ENCODE measurements around the gene COQ5.
"Not testable (repeated sequence)": the region's sequence is repeated elsewhere in the genome, so short reads cannot be mapped to it uniquely, and the experiment has no call there.

Gene COQ5

GRCh38 chr12:120497524-120498150, 31.3 kb downstream of the COQ5 start:
- Histone ChIP-seq H3K4me1 (ENCODE audit: control insufficient read depth in 5 of 5, insufficient read depth in 5 of 5, low read length in 5 of 5) (peaks cover 4 to 21% (median 19%) of the 10 kb centered on the region in 5 donors), H3K27ac (ENCODE audit: low read depth, low read length) (peak overlapping the region; percentile 57), H3K4me3 (ENCODE audit: low read depth in 1 of 5, low read length in 5 of 5) (peak overlapping the region; percentile 86 to 94 (median 88)), H3K9me3 (ENCODE audit: control insufficient read depth in 5 of 5, low read length in 5 of 5) (no peaks in the 10 kb centered on the region), H3K36me3 (ENCODE audit: control insufficient read depth in 5 of 5, insufficient read depth in 5 of 5, low read length in 5 of 5) (peaks cover 4 to 28% (median 22%) of the 10 kb centered on the region in 5 donors), H3K9ac (ENCODE audit: low read length in 5 of 5) (peak overlapping the region; percentile 39 to 80 (median 76)), H3K27me3 (ENCODE audit: control insufficient read depth in 5 of 5, insufficient read depth in 4 of 5, low read length in 5 of 5) (no peaks in the 10 kb centered on the region)

DNA sequence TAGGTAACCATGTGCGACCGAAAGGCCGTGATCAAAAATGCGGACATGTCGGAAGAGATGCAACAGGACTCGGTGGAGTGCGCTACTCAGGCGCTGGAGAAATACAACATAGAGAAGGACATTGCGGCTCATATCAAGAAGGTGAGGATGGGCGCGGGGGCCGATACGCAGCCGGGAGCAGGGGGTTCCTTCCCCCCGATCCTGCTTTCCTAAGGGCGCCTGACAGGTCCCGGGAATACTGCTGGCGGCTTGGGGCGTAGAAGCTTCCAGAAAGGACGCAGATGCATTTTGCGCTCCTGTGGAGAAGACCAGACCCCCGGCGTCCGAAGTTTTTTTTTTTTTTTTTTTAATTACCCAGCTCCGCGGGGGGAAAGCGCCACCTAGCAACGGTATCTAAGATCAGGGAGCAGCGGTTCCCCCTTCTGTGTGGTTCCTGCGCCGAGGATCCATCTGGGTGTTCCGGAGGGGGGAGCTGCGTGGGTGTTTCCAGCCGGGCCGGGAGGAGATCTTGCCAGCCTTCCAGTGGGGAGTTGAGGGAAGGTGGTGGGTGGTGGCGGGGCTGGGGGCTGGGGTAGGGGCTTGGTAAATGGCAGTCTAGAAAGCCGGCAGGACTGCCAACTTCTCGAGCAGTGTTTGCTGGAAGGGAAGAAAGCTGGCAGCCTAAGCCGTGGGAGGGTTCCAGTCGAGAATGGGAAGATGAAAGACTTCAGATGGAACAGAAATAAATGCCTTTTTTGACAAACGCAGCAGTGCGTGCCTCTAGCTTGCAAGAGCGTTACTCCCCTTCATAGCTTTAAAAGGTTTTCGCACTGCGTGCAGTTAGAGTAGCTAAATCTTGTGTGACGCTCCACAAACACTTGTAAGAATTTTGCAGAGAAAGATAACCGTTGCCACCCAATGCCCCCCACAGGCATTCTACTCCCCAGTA, 32.3 kb downstream of the COQ5 start:
- peak overlapping the region; percentile 86 to 94 (median 88) for H3K4me3 ChIP-seq (ENCODE audit: low read depth in 1 of 5, low read length in 5 of 5)
- peaks cover 4 to 21% (median 19%) of the 10 kb centered on the region in 5 donors for H3K4me1 ChIP-seq (ENCODE audit: control insufficient read depth in 5 of 5, insufficient read depth in 5 of 5, low read length in 5 of 5)
- no peaks in the 10 kb centered on the region for H3K9me3 ChIP-seq (ENCODE audit: control insufficient read depth in 5 of 5, low read length in 5 of 5)
- peak overlapping the region; percentile 39 to 88 (median 80) for H3K9ac ChIP-seq (ENCODE audit: low read length in 5 of 5)
- no peaks in the 10 kb centered on the region for H3K27me3 ChIP-seq (ENCODE audit: control insufficient read depth in 5 of 5, insufficient read depth in 4 of 5, low read length in 5 of 5)
- peaks cover 4 to 28% (median 22%) of the 10 kb centered on the region in 5 donors for H3K36me3 ChIP-seq (ENCODE audit: control insufficient read depth in 5 of 5, insufficient read depth in 5 of 5, low read length in 5 of 5)
- peak overlapping the region; percentile 89 for H3K27ac ChIP-seq (ENCODE audit: low read depth, low read length)

DNA sequence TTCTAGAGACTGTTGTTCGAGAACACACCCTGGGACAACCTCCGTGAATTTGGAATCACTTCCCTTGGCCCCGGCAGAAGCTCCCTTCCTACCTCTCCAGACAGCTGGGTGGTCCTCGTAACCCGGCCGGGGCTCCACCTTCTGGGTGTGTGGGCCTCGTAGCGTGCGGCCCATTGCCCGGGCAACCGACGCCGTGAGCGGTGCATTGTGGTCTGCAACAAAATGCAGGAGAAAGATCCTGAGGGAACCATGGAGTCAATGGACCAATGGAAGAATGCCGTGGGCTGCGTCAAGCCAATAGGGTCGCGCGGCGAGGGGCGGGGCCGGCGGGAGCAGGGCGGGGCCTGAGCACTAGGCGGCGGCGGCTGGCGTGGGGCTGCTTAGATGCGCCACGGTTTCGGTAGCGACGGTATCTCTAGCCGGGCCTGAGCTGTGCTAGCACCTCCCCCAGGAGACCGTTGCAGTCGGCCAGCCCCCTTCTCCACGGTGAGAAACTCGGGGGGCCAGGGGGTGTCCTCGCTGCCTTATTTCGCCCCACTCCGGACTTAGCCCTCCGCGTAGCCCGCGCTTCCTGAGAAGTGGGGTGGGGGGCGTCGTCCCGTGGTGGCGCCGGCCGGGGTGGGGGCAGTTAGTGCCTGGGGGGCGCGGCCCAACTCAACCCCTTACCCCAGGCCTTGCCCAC, 33.1 kb downstream of the COQ5 start, which contains the start of gene DYNLL1:
Gene DYNLL1 (plus strand): TSS at position 383 of the 682 bp plus-strand sequence. CDS start 309 bp downstream, outside the sequence.
- Histone ChIP-seq H3K36me3 (ENCODE audit: control insufficient read depth in 5 of 5, insufficient read depth in 5 of 5, low read length in 5 of 5) (peaks cover 4 to 28% (median 19%) of the 10 kb centered on the region in 5 donors), H3K9me3 (ENCODE audit: control insufficient read depth in 5 of 5, low read length in 5 of 5) (no peaks in the 10 kb centered on the region), H3K4me3 (ENCODE audit: low read depth in 1 of 5, low read length in 5 of 5) (peak within 1 kb of the TSS; percentile 86 to 94 (median 88)), H3K27me3 (ENCODE audit: control insufficient read depth in 5 of 5, insufficient read depth in 4 of 5, low read length in 5 of 5) (no peaks in the 10 kb centered on the region), H3K27ac (ENCODE audit: low read depth, low read length) (peak within 1 kb of the TSS; percentile 89), H3K9ac (ENCODE audit: low read length in 5 of 5) (peak within 1 kb of the TSS in 4 of 5 donors; percentile 75 to 88 (median 83)), H3K4me1 (ENCODE audit: control insufficient read depth in 5 of 5, insufficient read depth in 5 of 5, low read length in 5 of 5) (peaks cover 5 to 27% (median 24%) of the 10 kb centered on the region in 5 donors)

- peaks cover 4 to 24% (median 19%) of the 10 kb centered on the region in 5 donors for H3K36me3 ChIP-seq (ENCODE audit: control insufficient read depth in 5 of 5, insufficient read depth in 5 of 5, low read length in 5 of 5)
- H3K9ac ChIP-seq (ENCODE audit: low read length in 5 of 5) = peak overlapping the region in 2 of 5 donors; percentile 32 to 39
- H3K27me3 ChIP-seq (ENCODE audit: control insufficient read depth in 5 of 5, insufficient read depth in 4 of 5, low read length in 5 of 5) = no peaks in the 10 kb centered on the region
- H3K4me3 ChIP-seq (ENCODE audit: low read depth in 1 of 5, low read length in 5 of 5) = peak overlapping the region; percentile 76 to 94 (median 86)
- no peaks in the 10 kb centered on the region for H3K9me3 ChIP-seq (ENCODE audit: control insufficient read depth in 5 of 5, low read length in 5 of 5)
- H3K27ac ChIP-seq (ENCODE audit: low read depth, low read length) = no peak overlapping the region
- peaks cover 5 to 28% (median 26%) of the 10 kb centered on the region in 5 donors for H3K4me1 ChIP-seq (ENCODE audit: control insufficient read depth in 5 of 5, insufficient read depth in 5 of 5, low read length in 5 of 5)
These were observed 33.7 kb downstream of the COQ5 start for GRCh38 chr12:120495186-120495730.

GRCh38 chr12:120490833-120491512, 38.0 kb downstream of the COQ5 start:
- no peaks in the 10 kb centered on the region for H3K27me3 ChIP-seq (ENCODE audit: control insufficient read depth in 5 of 5, insufficient read depth in 4 of 5, low read length in 5 of 5)
- no peak overlapping the region for H3K27ac ChIP-seq (ENCODE audit: low read depth, low read length)
- H3K4me1 ChIP-seq (ENCODE audit: control insufficient read depth in 5 of 5, insufficient read depth in 5 of 5, low read length in 5 of 5) = peaks cover 5 to 17% (median 13%) of the 10 kb centered on the region in 5 donors
- H3K9ac ChIP-seq (ENCODE audit: low read length in 5 of 5) = peak overlapping the region in 1 of 5 donors; percentile 15
- H3K9me3 ChIP-seq (ENCODE audit: control insufficient read depth in 5 of 5, low read length in 5 of 5) = no peaks in the 10 kb centered on the region
- H3K4me3 ChIP-seq (ENCODE audit: low read depth in 1 of 5, low read length in 5 of 5) = no peak overlapping the region
- peaks cover 0 to 8% (median 2%) of the 10 kb centered on the region in 5 donors for H3K36me3 ChIP-seq (ENCODE audit: control insufficient read depth in 5 of 5, insufficient read depth in 5 of 5, low read length in 5 of 5)

DNA sequence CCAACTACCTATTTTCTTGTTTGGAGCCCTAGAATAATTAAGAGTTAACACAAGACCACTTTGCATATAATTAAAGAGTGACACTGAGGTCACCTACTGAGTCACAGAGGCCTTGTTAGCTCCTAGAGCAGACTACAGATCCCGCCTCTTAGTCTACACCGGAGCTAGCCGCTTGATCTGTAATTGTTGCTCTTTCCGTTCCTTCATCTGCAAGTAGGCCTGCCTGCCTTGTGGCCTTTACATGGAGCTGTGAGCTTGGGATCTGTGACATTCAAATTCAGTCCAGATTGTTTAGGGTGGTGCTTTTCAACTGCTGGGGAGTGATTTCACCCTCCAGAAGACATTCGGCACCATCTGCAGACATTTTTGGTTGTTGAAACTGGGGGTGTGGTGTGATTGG, 38.6 kb downstream of the COQ5 start:
- Histone ChIP-seq H3K9me3 (ENCODE audit: control insufficient read depth in 5 of 5, low read length in 5 of 5) (no peaks in the 10 kb centered on the region), H3K27me3 (ENCODE audit: control insufficient read depth in 5 of 5, insufficient read depth in 4 of 5, low read length in 5 of 5) (no peaks in the 10 kb centered on the region), H3K27ac (ENCODE audit: low read depth, low read length) (no peak overlapping the region), H3K36me3 (ENCODE audit: control insufficient read depth in 5 of 5, insufficient read depth in 5 of 5, low read length in 5 of 5) (peaks cover 0 to 8% (median 2%) of the 10 kb centered on the region in 5 donors), H3K9ac (ENCODE audit: low read length in 5 of 5) (no peak overlapping the region), H3K4me3 (ENCODE audit: low read depth in 1 of 5, low read length in 5 of 5) (no peak overlapping the region), H3K4me1 (ENCODE audit: control insufficient read depth in 5 of 5, insufficient read depth in 5 of 5, low read length in 5 of 5) (peaks cover 4 to 16% (median 10%) of the 10 kb centered on the region in 5 donors)

DNA sequence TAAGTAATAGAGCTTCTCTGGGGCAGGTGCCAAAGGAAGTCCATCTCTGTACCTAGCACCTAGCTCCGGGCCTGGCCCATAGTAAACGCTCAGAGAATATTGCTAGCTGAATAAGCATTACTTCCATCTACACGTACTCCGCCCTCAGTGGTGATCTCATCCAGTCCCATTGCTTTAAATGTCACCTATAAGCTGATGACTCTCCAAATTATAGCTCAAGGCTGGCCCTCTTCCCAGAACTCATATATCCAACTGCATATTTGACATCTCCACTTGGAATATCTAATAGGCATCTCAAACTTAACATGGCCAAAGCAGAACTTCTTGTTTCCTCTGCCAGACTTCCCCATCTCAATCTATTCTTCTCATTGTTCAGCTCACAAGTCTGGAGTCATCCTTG, 39.9 kb downstream of the COQ5 start:
- Histone ChIP-seq H3K36me3 (ENCODE audit: control insufficient read depth in 5 of 5, insufficient read depth in 5 of 5, low read length in 5 of 5) (peaks cover 0 to 8% (median 2%) of the 10 kb centered on the region in 5 donors), H3K9ac (ENCODE audit: low read length in 5 of 5) (no peak overlapping the region), H3K27me3 (ENCODE audit: control insufficient read depth in 5 of 5, insufficient read depth in 4 of 5, low read length in 5 of 5) (no peaks in the 10 kb centered on the region), H3K27ac (ENCODE audit: low read depth, low read length) (no peak overlapping the region), H3K9me3 (ENCODE audit: control insufficient read depth in 5 of 5, low read length in 5 of 5) (no peaks in the 10 kb centered on the region), H3K4me3 (ENCODE audit: low read depth in 1 of 5, low read length in 5 of 5) (no peak overlapping the region), H3K4me1 (ENCODE audit: control insufficient read depth in 5 of 5, insufficient read depth in 5 of 5, low read length in 5 of 5) (peaks cover 0 to 10% (median 5%) of the 10 kb centered on the region in 5 donors)

DNA sequence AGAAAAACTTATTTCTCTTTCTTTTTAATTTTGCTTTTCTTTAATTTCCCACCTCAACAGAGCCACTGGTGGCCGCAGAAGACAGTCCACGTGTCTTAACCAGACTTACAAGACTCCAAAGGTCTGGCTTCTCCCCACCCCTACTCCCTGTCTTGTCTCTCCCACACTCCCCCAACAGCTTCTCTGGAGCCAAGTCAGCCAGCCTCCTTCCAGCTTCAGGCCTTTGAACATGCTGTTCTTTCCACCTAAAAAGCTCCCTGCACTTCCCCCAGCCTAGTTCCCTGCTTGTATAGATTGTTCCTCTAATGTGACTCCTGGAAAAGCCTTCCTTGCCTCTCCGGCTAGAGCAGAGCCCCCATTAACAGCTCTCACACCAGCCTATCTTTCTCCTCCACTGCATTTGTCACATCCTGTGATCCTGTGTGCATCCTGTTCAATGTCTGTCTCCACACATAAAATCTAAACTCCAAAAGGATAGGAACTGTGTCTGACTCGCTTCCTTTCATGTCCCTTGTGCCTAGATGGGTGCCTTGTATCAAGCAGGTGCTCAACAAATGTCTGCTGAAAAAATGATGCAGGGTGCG, 40.8 kb downstream of the COQ5 start:
- Histone ChIP-seq H3K4me1 (ENCODE audit: control insufficient read depth in 5 of 5, insufficient read depth in 5 of 5, low read length in 5 of 5) (peaks cover 0 to 10% (median 5%) of the 10 kb centered on the region in 5 donors), H3K9ac (ENCODE audit: low read length in 5 of 5) (no peak overlapping the region), H3K27me3 (ENCODE audit: control insufficient read depth in 5 of 5, insufficient read depth in 4 of 5, low read length in 5 of 5) (no peaks in the 10 kb centered on the region), H3K9me3 (ENCODE audit: control insufficient read depth in 5 of 5, low read length in 5 of 5) (no peaks in the 10 kb centered on the region), H3K4me3 (ENCODE audit: low read depth in 1 of 5, low read length in 5 of 5) (no peak overlapping the region), H3K36me3 (ENCODE audit: control insufficient read depth in 5 of 5, insufficient read depth in 5 of 5, low read length in 5 of 5) (peaks cover 0 to 8% (median 2%) of the 10 kb centered on the region in 5 donors), H3K27ac (ENCODE audit: low read depth, low read length) (no peak overlapping the region)

DNA sequence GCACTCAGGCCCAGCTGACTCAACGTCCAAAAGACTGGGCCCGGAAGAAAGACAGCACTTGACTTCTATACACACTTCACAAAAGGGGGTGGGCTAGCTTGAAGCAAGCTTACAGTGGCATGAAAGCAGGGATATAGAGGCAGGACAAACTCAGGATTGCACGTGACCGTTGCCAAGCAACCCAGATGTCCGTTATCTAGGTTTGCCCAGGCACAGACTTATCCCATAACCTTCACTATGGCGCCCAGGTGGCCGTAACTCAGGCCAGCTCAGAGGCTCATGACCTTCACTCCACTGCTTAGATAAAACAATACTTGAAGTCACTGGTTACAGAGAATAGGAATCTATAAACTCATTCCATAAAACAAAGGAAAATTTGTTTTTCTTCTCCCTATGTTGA, 41.4 kb downstream of the COQ5 start:
- H3K27ac ChIP-seq (ENCODE audit: low read depth, low read length); H3K9ac ChIP-seq (ENCODE audit: low read length in 5 of 5); H3K36me3 ChIP-seq (ENCODE audit: control insufficient read depth in 5 of 5, insufficient read depth in 5 of 5, low read length in 5 of 5): not testable (repeated sequence)

More for the DNA sequence above, 41.4 kb downstream of the COQ5 start:
- H3K4me1 ChIP-seq (ENCODE audit: control insufficient read depth in 5 of 5, insufficient read depth in 5 of 5, low read length in 5 of 5); H3K27me3 ChIP-seq (ENCODE audit: control insufficient read depth in 5 of 5, insufficient read depth in 4 of 5, low read length in 5 of 5); H3K9me3 ChIP-seq (ENCODE audit: control insufficient read depth in 5 of 5, low read length in 5 of 5); H3K4me3 ChIP-seq (ENCODE audit: low read depth in 1 of 5, low read length in 5 of 5): not testable (repeated sequence)
